ENCODE measurements around the gene TDRD6.
"Not testable (repeated sequence)": the region's sequence is repeated elsewhere in the genome, so short reads cannot be mapped to it uniquely, and the experiment has no call there.

Gene TDRD6

DNA sequence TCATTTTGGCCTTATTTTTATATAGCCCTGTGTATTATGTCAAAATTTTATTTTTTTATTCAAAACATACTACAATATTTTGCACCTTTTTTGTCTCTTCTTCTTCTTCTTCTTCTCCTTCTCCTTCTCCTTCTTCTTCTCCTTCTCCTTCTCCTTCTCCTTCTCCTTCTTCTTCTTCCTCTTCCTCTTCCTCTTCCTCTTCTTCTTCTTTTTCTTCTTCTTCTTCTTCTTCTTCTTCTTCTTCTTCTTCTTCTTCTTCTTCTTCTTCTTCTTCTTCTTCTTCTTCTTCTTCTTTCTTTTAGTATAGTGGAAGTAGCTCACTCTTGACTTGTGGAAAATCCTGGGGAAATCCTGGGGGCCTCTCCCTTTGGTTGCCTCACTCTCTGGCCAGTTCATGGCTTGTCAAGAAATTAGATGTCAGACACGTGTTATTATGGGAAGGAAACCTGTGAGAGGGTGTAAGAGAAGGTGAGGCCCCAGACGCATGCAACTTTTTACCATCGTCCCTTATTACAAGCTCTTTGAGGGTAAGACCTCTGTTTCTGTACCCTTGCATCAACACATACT, 56.6 kb downstream of the TDRD6 start:
- FAIRE-seq, result not testable (repeated sequence)

- no peak for FAIRE-seq
Measured at GRCh38 chr6:46745973-46746372, 58.3 kb downstream of the TDRD6 start.

- no peak for FAIRE-seq
Measured at GRCh38 chr6:46746696-46747095, 59.0 kb downstream of the TDRD6 start, which contains the start of gene ANKRD66. ANKRD66 (plus strand) TSS chr6:46746933; CDS start chr6:46751949, 5,016 bp downstream.

- FAIRE-seq, result no peak
Measured at GRCh38 chr6:46748940-46749503, 61.3 kb downstream of the TDRD6 start.

DNA sequence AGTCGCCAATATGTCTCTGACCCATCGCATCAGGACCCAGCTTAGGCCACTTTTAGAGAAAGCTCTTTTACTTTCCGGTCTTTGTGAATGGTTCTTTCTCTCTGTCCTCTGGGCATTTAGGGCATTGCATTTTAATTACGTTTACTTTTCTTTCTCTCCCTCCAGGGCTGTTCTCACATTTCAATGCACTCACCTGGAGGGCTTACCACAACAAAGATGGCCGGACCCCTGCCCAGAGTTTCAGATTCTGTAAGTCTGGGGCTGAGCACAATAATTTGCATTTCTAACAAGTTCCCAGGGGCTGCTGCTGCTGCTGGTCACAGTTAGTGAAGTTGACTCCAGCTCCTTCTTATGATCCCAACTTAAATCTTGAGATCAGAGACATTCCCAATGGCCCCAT, 62.0 kb downstream of the TDRD6 start:
- no peak for FAIRE-seq

- no peak for FAIRE-seq
Measured at GRCh38 chr6:46751658-46752057, 64.0 kb downstream of the TDRD6 start.
